HFFc6 (cell line): ENCODE measurements around the gene APOLD1. TPM values are rescaled to one million over a fixed set of nuclear protein-coding genes. Genes with fewer than 3 reads are reported as not detected.
A peak's percentile ranks its signal among the peaks of the same experiment; 100 is the strongest.

Experiments used
- DNase-seq: peaks from one replicate; pipeline ENCODE4 v3.0.0-alpha.2; 2018
- H3K27ac Mint-ChIP-seq: 2 replicates; pipeline ENCODE4 v1.8.0; 2020; ENCODE audit warnings: mild to moderate bottlenecking, mixed read lengths
- H3K27me3 Mint-ChIP-seq: 2 replicates; pipeline ENCODE4 v1.8.0; 2021; ENCODE audit warnings: mild to moderate bottlenecking, moderate library complexity, mixed read lengths; ENCODE audit not compliant: insufficient read depth
- H3K36me3 Mint-ChIP-seq: 2 replicates; pipeline ENCODE4 v1.8.0; 2021; ENCODE audit warnings: low read depth, mixed read lengths
- H3K4me1 Mint-ChIP-seq: 2 replicates; pipeline ENCODE4 v1.8.0; 2020; ENCODE audit warnings: low read depth, mixed read lengths
- H3K4me3 Mint-ChIP-seq: 2 replicates; pipeline ENCODE4 v1.8.0; 2020; ENCODE audit warnings: mild to moderate bottlenecking, moderate library complexity, mixed read lengths
- H3K9me3 Mint-ChIP-seq: 2 replicates; pipeline ENCODE4 v1.8.0; 2020; ENCODE audit warnings: mild to moderate bottlenecking, mixed read lengths
- total RNA-seq, 6 experiments: library from RNA; stranded (reverse); fragmentation: NEBNext Ultra II Directional; extraction: Animal tissue kit (Norgen Biotek cat#: 25700); gene quantifications; 2 replicates in 1 of 6; 3 replicates in 5 of 6; pipeline ENCODE4 v1.2.3, GENCODE V29; 2021
- TF ChIP-seq, protein P1 (sequence below): fragments of 200-600 bp; sonication (generic); IDR thresholded peaks from 2 replicates; pipeline ENCODE4 v1.5.0; 2021; ENCODE audit warnings: antibody characterized with exemption, mild to moderate bottlenecking

The APOLD1 gene
- total RNA-seq, 6 experiments from 2014 or later = 5.0 to 8.6 (median 6.6) TPM

DNA sequence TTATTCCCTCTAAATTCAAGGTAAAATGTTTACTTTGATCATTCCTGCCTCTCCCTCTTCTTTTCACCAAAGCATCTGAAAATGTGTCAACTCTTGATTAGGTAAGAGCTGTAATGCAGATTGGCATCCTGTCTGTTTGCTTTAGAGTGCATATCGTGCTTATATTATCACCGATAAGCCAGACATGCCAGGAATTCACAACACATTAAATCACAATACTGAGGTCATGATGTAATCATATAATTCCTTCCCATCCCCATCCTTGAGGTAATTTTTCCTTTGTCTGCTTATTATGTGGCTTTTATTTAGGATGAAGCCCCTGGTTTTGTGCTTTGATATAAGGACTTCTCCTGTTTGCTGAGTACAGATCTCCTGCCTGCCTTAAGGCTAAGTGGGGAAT is 37.8 kb downstream of the APOLD1 start:
- H3K9me3 Mint-ChIP-seq = no peaks in the 10 kb centered on the region
- peak overlapping the region; percentile 71 for H3K27ac Mint-ChIP-seq
- DNase-seq = peak; percentile 44
- peaks cover 80% of the 10 kb centered on the region for H3K36me3 Mint-ChIP-seq
- TF ChIP-seq, protein P1, sequence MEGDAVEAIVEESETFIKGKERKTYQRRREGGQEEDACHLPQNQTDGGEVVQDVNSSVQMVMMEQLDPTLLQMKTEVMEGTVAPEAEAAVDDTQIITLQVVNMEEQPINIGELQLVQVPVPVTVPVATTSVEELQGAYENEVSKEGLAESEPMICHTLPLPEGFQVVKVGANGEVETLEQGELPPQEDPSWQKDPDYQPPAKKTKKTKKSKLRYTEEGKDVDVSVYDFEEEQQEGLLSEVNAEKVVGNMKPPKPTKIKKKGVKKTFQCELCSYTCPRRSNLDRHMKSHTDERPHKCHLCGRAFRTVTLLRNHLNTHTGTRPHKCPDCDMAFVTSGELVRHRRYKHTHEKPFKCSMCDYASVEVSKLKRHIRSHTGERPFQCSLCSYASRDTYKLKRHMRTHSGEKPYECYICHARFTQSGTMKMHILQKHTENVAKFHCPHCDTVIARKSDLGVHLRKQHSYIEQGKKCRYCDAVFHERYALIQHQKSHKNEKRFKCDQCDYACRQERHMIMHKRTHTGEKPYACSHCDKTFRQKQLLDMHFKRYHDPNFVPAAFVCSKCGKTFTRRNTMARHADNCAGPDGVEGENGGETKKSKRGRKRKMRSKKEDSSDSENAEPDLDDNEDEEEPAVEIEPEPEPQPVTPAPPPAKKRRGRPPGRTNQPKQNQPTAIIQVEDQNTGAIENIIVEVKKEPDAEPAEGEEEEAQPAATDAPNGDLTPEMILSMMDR = no peak
- peak overlapping the region; percentile 31 for H3K4me3 Mint-ChIP-seq
- H3K4me1 Mint-ChIP-seq = peaks cover 69% of the 10 kb centered on the region
- no peaks in the 10 kb centered on the region for H3K27me3 Mint-ChIP-seq

DNA sequence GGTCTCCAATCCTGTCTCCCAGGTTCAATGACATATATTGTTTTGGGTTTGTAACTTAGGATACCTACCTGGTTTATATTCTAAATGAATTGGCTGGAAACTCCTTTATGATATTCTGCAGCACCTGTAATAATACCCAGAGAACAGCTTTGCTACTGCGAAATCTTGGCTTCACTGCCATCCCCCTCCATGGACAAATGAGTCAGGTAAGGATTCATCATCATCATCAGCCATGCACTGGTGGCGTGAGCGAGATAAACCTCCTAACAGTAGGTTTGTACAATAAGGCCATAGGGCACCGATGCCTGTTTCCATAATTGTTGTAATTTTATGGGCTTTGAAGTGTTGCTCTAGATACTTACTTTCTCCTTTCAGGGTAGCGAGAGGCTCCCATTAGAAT is 38.4 kb downstream of the APOLD1 start:
- TF ChIP-seq, protein P1 = no peak
- no peak for DNase-seq
- H3K9me3 Mint-ChIP-seq = no peaks in the 10 kb centered on the region
- H3K4me1 Mint-ChIP-seq = peaks cover 64% of the 10 kb centered on the region
- H3K27ac Mint-ChIP-seq = peak overlapping the region; percentile 71
- no peak overlapping the region for H3K4me3 Mint-ChIP-seq
- peaks cover 80% of the 10 kb centered on the region for H3K36me3 Mint-ChIP-seq
- H3K27me3 Mint-ChIP-seq = no peaks in the 10 kb centered on the region

DNA sequence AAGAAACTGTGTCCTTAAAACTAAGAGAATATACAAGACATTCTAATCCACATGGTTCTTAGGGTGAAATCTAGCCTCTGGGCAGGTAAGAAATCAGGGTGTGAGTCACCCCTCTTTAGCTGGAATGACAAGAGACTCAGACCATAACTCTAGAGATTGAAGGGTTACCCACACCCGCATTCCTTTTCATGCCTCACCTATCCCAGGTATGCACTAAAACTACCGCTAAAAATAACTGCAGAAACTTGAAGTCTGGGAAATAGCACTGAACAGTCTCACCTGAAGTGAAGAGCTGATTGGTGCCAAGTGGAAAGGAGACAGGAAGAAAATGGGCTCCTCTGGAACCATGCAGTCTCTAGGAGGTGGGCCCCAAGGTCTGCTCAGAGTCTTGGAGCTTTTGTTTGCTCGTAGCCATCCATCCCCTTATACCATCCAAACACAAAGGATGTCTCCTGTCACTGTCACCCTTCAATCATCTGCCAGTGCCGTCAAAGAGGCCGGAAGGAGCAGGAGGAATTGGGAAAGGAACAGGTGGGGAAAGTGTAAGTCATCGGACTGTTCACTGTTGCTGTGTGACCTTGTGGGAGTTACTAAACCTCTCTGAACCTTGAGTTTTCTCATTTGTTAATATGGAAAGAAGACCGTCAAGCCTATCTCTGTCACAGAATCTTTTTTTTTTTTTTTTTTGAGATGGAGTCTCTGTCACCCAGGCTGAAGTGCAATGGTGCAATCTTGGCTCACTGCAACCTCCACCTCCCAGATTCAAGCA is 50.1 kb downstream of the APOLD1 start:
- peak; percentile 74 for DNase-seq
- Mint-ChIP-seq H3K27ac (peak overlapping the region; percentile 91), H3K4me3 (0 out of 2 replicates have a peak overlapping the region, but pooled peaks have one; percentile 9), H3K9me3 (no peaks in the 10 kb centered on the region), H3K4me1 (peaks cover 87% of the 10 kb centered on the region), H3K36me3 (peaks cover 59% of the 10 kb centered on the region), H3K27me3 (no peaks in the 10 kb centered on the region)
- TF ChIP-seq, protein P1 = no peak

DNA sequence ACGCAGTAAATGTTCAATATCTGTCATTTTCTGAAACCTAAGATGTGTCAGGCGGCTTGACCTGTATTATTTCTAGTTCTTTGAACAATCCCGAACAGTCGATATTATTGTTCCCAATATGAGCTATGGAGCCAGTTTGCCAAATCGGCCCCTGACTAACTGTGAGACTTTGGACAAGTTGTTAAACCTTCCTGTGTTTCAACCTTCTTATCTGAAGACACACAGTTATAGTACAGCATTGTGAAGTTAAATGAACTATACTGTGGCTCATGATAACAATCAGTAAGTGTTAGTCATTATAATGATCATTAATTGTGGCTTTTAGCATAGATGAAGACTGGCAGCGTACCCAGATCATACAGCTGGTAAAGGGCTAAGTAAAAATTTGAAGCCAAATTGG is 51.1 kb downstream of the APOLD1 start:
- no peaks in the 10 kb centered on the region for H3K27me3 Mint-ChIP-seq
- H3K4me3 Mint-ChIP-seq = 0 out of 2 replicates have a peak overlapping the region, but pooled peaks have one; percentile 11
- DNase-seq = no peak
- peak overlapping the region; percentile 86 for H3K27ac Mint-ChIP-seq
- no peaks in the 10 kb centered on the region for H3K9me3 Mint-ChIP-seq
- TF ChIP-seq, protein P1 = no peak
- peaks cover 89% of the 10 kb centered on the region for H3K4me1 Mint-ChIP-seq
- peaks cover 55% of the 10 kb centered on the region for H3K36me3 Mint-ChIP-seq

DNA sequence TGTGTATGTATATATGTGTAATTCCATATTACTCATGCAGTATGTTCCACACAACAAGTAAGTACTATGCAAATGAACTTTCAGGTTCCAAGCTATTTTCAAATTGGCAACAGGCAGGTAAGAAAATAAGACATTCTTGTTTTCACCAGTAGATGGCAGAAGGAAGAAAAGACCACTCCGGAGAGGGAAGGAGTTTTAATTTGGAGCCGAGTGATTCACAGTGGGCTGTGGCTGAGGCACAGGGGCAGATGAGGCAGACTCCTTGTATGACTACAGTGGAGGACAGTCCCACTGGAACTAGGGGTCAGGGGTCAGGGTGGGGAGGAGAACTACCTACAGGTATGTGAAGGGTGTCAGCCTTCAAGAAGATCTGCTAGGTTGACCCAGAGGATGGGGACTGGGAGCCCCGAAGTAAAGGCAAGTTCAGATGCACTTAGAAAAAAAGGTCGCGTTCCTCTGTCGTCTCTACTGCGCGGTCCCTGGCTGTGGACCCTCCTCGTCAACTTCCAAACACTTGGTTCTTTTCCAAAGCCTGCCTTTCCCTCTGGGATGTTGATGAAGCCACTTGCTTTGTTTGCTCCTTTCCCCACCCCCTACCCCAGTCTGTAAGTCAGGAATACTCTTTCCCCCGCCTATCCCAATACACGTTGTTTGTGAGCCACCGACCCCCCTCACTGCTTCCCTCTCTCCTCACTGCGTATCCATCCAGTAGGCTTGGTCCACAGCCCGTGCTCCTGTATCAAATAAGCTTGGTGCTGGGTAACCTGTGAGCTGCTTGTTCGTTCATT is 51.8 kb downstream of the APOLD1 start:
- Mint-ChIP-seq H3K27me3 (no peaks in the 10 kb centered on the region), H3K4me3 (peak overlapping the region; percentile 41), H3K27ac (peak overlapping the region; percentile 86), H3K36me3 (peaks cover 49% of the 10 kb centered on the region), H3K4me1 (peaks cover 90% of the 10 kb centered on the region), H3K9me3 (no peaks in the 10 kb centered on the region)
- TF ChIP-seq, protein P1 = peak; percentile 85
- DNase-seq = peak; percentile 87
